ENCODE measurements around the gene CCNK. TPM values are rescaled to one million over a fixed set of nuclear protein-coding genes. Genes with fewer than 3 reads are reported as not detected.

The CCNK gene
- total RNA-seq, 2 experiments from 2014 or later = 86.6 to 90.4 TPM

GRCh38 chr14:99544991-99545390 is 63.8 kb downstream of the CCNK start:
- Mint-ChIP-seq H3K27ac (no peak overlapping the region), H3K27me3 (no peaks in the 10 kb centered on the region), H3K4me3 (no peak overlapping the region), H3K9me3 (no peaks in the 10 kb centered on the region), H3K36me3 (no peaks in the 10 kb centered on the region), H3K4me1 (ENCODE audit: low read depth) (peaks cover 6% of the 10 kb centered on the region)
- intact Hi-C loops (cut with micrococcal nuclease) = no loop called here
- POLR2A ChIA-PET = no interaction called here
- no peak for DNase-seq
- CTCF ChIA-PET = no interaction called here

- no peak overlapping the region for H3K27ac Mint-ChIP-seq
- no peak for DNase-seq
- H3K27me3 Mint-ChIP-seq = no peaks in the 10 kb centered on the region
- CTCF ChIA-PET = no interaction called here
- intact Hi-C loops (cut with micrococcal nuclease) = no loop called here
- no peak overlapping the region for H3K4me3 Mint-ChIP-seq
- POLR2A ChIA-PET = no interaction called here
- no peaks in the 10 kb centered on the region for H3K9me3 Mint-ChIP-seq
- no peaks in the 10 kb centered on the region for H3K36me3 Mint-ChIP-seq
- H3K4me1 Mint-ChIP-seq (ENCODE audit: low read depth) = peaks cover 6% of the 10 kb centered on the region
Measured at GRCh38 chr14:99545586-99545985, 64.4 kb downstream of the CCNK start.

DNA sequence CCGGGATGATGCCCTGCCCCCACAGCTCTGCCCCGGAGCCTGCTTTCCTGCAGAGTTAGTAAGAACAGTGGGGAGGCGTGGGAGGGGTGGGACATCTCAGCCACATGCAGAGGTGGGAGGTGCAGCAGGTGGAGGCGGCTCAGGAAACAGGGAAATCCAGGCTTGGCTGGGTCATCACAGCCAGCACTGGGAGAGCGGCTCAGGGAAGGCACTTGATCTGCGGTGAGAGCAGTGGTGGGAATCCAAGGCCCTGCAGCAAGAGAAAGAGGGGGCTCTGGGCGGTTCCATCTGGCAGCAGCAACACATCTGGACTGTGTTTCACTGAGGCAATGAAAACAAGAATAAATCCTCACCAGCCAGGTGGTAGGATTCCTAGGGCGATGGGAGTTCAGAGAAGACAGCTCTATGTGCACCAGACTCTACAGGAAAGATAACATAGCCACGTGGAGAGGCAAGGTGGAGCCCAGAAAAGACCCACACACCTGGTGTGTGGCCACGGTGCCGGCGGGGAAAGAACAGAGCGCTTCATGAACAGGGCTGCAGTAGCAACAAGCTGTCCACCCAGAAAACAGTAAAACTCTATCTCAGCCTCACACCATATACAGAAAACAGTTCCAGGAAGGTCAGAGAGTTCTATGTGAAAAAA is 65.1 kb downstream of the CCNK start:
- Mint-ChIP-seq H3K27me3 (no peaks in the 10 kb centered on the region), H3K27ac (no peak overlapping the region), H3K9me3 (no peaks in the 10 kb centered on the region), H3K4me3 (no peak overlapping the region), H3K36me3 (no peaks in the 10 kb centered on the region), H3K4me1 (ENCODE audit: low read depth) (peaks cover 4% of the 10 kb centered on the region)
- ChIA-PET POLR2A (no interaction called here), CTCF (no interaction called here)
- DNase-seq = no peak
- intact Hi-C loops (cut with micrococcal nuclease) = no loop called here

DNA sequence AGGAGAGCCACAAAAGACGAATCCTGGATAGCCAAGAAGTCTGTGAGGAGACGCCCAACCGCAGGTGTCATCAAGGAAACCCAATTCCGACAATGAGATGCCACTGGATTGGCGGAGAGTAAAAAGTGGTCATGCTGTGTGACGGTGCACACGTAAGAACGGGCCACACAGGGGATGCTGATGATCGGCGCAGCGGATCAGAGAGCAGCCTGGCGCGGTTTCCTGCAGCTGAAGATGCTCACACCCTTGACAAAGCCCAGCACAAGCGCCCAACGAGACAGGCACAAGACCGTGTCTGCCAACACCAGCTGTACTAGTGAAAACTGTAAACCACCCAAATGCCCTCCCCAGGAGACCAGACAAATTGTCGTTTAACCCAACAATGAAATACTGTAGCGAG is 67.0 kb downstream of the CCNK start:
- Mint-ChIP-seq H3K36me3 (no peaks in the 10 kb centered on the region), H3K27ac (no peak overlapping the region), H3K4me1 (ENCODE audit: low read depth) (peaks cover 2% of the 10 kb centered on the region), H3K4me3 (no peak overlapping the region), H3K9me3 (no peaks in the 10 kb centered on the region), H3K27me3 (no peaks in the 10 kb centered on the region)
- DNase-seq = no peak
- POLR2A ChIA-PET = no interaction called here
- intact Hi-C loops (cut with micrococcal nuclease) = no loop called here
- CTCF ChIA-PET = interaction anchor here (0.6 kb wide), 1 partner anchor 84 kb away, joined by 3 read pairs; no protein-coding TSS in a partner anchor

DNA sequence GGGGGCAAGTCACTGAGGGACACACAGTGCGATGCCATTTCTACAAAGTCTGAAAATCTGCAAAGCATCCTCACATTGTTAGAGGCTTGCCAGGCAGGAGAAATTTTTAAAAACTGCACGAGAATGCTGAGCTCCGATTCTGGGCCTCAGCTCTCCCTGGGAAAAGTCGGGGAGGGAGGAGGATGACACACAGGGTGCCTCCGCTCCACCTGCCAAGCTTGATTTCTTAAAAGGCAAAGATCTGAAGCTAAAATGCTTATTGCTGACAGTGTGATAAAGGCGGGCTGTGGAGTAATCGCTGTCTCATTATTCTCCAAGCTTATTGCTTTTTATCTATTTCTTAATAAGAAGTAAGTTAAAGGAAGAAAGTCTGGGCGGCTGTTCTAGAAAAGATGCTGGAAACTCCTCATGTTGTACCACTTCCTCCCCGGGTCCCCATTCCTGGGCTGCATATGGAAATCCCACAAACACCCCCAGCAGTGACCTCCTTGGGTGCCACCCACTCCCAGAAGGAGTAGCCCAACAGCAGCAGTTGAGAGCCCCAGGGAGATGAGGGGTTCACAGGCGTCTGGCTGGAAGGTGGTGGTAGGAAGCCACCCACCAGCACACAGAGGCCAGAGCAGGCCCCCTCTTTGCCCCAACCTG is 67.8 kb downstream of the CCNK start:
- ChIA-PET POLR2A (no interaction called here), CTCF (interaction anchor here (1.0 kb wide), 1 partner anchor 11 kb away, joined by 3 read pairs; no protein-coding TSS in a partner anchor)
- intact Hi-C loops (cut with micrococcal nuclease) = no loop called here
- no peak overlapping the region for H3K4me3 Mint-ChIP-seq
- no peaks in the 10 kb centered on the region for H3K27me3 Mint-ChIP-seq
- no peak for DNase-seq
- H3K4me1 Mint-ChIP-seq (ENCODE audit: low read depth) = peaks cover 2% of the 10 kb centered on the region
- H3K9me3 Mint-ChIP-seq = no peaks in the 10 kb centered on the region
- no peaks in the 10 kb centered on the region for H3K36me3 Mint-ChIP-seq
- H3K27ac Mint-ChIP-seq = no peak overlapping the region

- Mint-ChIP-seq H3K27ac (no peak overlapping the region), H3K27me3 (no peaks in the 10 kb centered on the region), H3K4me3 (no peak overlapping the region), H3K36me3 (no peaks in the 10 kb centered on the region), H3K4me1 (ENCODE audit: low read depth) (peaks cover 2% of the 10 kb centered on the region), H3K9me3 (no peaks in the 10 kb centered on the region)
- ChIA-PET CTCF (interaction anchor here (1.0 to 1.5 kb wide), 2 partner anchors 12 to 79 kb away, joined by 3 to 4 read pairs; no protein-coding TSS in a partner anchor), POLR2A (no interaction called here)
- intact Hi-C loops (cut with micrococcal nuclease) = no loop called here
- DNase-seq = no peak
Measured at GRCh38 chr14:99549684-99550083, 68.5 kb downstream of the CCNK start.

DNA sequence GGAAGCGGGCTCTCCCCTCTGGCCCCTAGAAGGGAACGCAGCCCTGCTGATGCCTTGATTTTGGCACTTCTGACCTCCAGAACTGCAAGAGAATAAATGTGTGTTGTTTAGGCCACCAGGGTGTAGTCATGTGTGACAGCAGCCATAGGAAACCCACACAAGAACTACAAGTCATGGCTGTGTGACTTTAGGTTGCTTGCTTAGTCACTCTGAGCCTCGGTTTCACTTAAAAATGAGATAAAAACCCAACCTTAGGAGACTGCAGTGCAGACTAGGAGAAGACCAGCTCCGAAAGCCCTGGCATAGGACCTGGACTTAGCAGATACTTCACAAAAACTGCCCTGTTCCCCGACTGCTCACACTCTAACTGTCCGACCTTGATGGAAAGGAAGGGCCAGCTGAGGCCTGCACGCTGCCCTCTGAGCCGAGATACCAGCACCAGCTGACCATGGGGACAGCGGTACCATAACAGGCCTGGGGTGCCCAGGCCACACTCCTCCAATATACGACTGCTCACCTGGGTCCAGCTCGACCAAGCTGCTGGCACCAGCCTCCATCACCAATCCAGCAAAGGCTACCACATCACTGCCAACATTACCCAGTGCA is 69.3 kb downstream of the CCNK start:
- Mint-ChIP-seq H3K27me3 (no peaks in the 10 kb centered on the region), H3K36me3 (no peaks in the 10 kb centered on the region), H3K9me3 (no peaks in the 10 kb centered on the region), H3K4me1 (ENCODE audit: low read depth) (peaks cover 2% of the 10 kb centered on the region), H3K27ac (no peak overlapping the region), H3K4me3 (no peak overlapping the region)
- ChIA-PET CTCF (interaction anchor here (0.6 to 1.5 kb wide), 2 partner anchors 78 to 211 kb away, joined by 3 to 4 read pairs; no protein-coding TSS in a partner anchor), POLR2A (no interaction called here)
- intact Hi-C loops (cut with micrococcal nuclease) = no loop called here
- DNase-seq = no peak

GRCh38 chr14:99551034-99551922 is 70.1 kb downstream of the CCNK start:
- Mint-ChIP-seq H3K27me3 (no peaks in the 10 kb centered on the region), H3K9me3 (no peaks in the 10 kb centered on the region), H3K4me1 (ENCODE audit: low read depth) (peaks cover 2% of the 10 kb centered on the region), H3K36me3 (no peaks in the 10 kb centered on the region), H3K4me3 (no peak overlapping the region), H3K27ac (no peak overlapping the region)
- ChIA-PET POLR2A (no interaction called here), CTCF (interaction anchor here (0.6 to 1.5 kb wide), 2 partner anchors 77 to 211 kb away, joined by 3 to 4 read pairs; no protein-coding TSS in a partner anchor)
- intact Hi-C loops (cut with micrococcal nuclease) = no loop called here
- DNase-seq = no peak

DNA sequence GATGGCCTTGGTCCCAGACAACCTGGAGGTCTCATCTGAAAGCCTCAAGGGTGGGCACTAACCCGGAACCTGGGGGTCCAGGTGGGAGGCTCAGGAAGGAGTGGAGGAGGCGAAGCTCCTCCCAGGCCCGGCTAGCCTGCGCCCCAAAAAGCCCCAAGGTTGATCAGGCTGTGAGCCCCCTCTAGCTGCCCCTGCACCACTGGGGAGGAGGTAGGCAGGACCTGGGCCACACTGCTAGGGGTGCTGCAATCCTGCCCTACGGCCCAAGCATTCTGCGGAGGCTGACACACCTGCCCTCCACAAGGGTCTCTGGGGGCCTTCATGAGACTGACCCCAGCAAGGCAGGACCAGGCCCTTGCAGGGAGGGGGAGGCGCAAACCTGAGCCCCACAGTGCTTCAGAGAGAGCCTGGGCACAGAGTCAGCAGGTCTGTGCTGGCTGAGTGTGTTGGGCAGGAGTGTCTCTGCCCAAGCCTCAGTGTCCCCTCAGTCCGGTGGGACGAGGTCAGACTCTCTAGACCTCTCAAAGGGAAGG is 70.9 kb downstream of the CCNK start:
- Mint-ChIP-seq H3K27me3 (no peaks in the 10 kb centered on the region), H3K4me1 (ENCODE audit: low read depth) (peaks cover 2% of the 10 kb centered on the region), H3K27ac (no peak overlapping the region), H3K4me3 (no peak overlapping the region), H3K9me3 (no peaks in the 10 kb centered on the region), H3K36me3 (no peaks in the 10 kb centered on the region)
- CTCF ChIA-PET = no interaction called here
- POLR2A ChIA-PET = no interaction called here
- intact Hi-C loops (cut with micrococcal nuclease) = no loop called here
- DNase-seq = no peak

- no peaks in the 10 kb centered on the region for H3K9me3 Mint-ChIP-seq
- peaks cover 2% of the 10 kb centered on the region for H3K4me1 Mint-ChIP-seq (ENCODE audit: low read depth)
- DNase-seq = no peak
- H3K27me3 Mint-ChIP-seq = no peaks in the 10 kb centered on the region
- no peak overlapping the region for H3K27ac Mint-ChIP-seq
- intact Hi-C loops (cut with micrococcal nuclease) = no loop called here
- ChIA-PET CTCF (no interaction called here), POLR2A (no interaction called here)
- no peaks in the 10 kb centered on the region for H3K36me3 Mint-ChIP-seq
- no peak overlapping the region for H3K4me3 Mint-ChIP-seq
Measured at GRCh38 chr14:99552572-99553216, 71.5 kb downstream of the CCNK start.

- Mint-ChIP-seq H3K27me3 (no peaks in the 10 kb centered on the region), H3K9me3 (peaks cover 2% of the 10 kb centered on the region), H3K4me1 (ENCODE audit: low read depth) (peaks cover 2% of the 10 kb centered on the region), H3K36me3 (no peaks in the 10 kb centered on the region), H3K27ac (no peak overlapping the region), H3K4me3 (no peak overlapping the region)
- intact Hi-C loops (cut with micrococcal nuclease) = no loop called here
- CTCF ChIA-PET = no interaction called here
- no peak for DNase-seq
- POLR2A ChIA-PET = no interaction called here
Measured at GRCh38 chr14:99554184-99554583, 73.0 kb downstream of the CCNK start.
